HEK293 (cell line): ENCODE results near the gene LAD1.

Experiments
- KLF1 ChIP-seq: fragments of 450-650 bp; formaldehyde crosslinking; IDR thresholded peaks from 2 replicates; pipeline ENCODE4 v1.5.1; 2016; ENCODE audit warnings: missing biosample characterization, missing genetic modification characterization
- YY1 ChIP-seq: fragments of 450-650 bp; formaldehyde crosslinking; IDR thresholded peaks from 2 replicates; pipeline ENCODE4 v1.5.1; 2018; ENCODE audit warnings: missing biosample characterization, missing genetic modification characterization
- ZNF140 ChIP-seq: fragments of 450-650 bp; formaldehyde crosslinking; IDR thresholded peaks from 2 replicates; pipeline ENCODE4 v1.5.1; 2016; ENCODE audit warnings: missing biosample characterization, missing genetic modification characterization
- ZNF311 ChIP-seq: fragments of 450-650 bp; formaldehyde crosslinking; IDR thresholded peaks from 2 replicates; pipeline ENCODE4 v1.5.1; 2017; ENCODE audit warnings: missing biosample characterization, missing genetic modification characterization, borderline replicate concordance
- ZNF560 ChIP-seq: fragments of 450-650 bp; formaldehyde crosslinking; IDR thresholded peaks from 2 replicates; pipeline ENCODE4 v1.5.1; 2017; ENCODE audit warnings: missing biosample characterization, missing genetic modification characterization, borderline replicate concordance
- ZNF610 ChIP-seq: fragments of 450-650 bp; formaldehyde crosslinking; IDR thresholded peaks from 2 replicates; pipeline ENCODE4 v1.5.1; 2016; ENCODE audit warnings: missing biosample characterization, missing genetic modification characterization, borderline replicate concordance
- TF ChIP-seq, protein P1 (sequence below): fragments of 450-650 bp; formaldehyde crosslinking; IDR thresholded peaks from 2 replicates; pipeline ENCODE4 v1.5.1; 2016; ENCODE audit warnings: missing biosample characterization, missing genetic modification characterization
- TF ChIP-seq, protein P2 (sequence below): fragments of 450-650 bp; formaldehyde crosslinking; IDR thresholded peaks from 2 replicates; pipeline ENCODE4 v1.5.1; 2016; ENCODE audit warnings: missing biosample characterization, missing genetic modification characterization

DNA sequence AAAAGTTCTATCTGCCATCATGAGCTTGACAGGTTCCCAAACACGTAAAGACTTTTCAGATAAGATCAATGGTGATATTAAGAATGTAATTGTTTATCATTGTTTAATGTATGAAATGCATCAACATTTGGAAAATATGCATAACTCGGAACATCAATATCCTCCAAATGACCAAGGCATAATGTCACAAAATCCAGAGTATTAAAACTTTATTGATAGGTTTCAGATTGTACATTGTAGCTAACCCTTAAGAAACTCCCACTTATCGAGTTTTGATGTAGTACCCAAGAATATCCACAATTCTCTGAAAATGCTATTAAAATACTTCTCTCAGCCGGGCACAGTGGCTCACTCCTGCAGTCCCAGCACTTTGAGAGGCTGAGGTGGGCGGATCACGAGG is 34.5 kb upstream of the LAD1 start:
- TF ChIP-seq, protein P1, sequence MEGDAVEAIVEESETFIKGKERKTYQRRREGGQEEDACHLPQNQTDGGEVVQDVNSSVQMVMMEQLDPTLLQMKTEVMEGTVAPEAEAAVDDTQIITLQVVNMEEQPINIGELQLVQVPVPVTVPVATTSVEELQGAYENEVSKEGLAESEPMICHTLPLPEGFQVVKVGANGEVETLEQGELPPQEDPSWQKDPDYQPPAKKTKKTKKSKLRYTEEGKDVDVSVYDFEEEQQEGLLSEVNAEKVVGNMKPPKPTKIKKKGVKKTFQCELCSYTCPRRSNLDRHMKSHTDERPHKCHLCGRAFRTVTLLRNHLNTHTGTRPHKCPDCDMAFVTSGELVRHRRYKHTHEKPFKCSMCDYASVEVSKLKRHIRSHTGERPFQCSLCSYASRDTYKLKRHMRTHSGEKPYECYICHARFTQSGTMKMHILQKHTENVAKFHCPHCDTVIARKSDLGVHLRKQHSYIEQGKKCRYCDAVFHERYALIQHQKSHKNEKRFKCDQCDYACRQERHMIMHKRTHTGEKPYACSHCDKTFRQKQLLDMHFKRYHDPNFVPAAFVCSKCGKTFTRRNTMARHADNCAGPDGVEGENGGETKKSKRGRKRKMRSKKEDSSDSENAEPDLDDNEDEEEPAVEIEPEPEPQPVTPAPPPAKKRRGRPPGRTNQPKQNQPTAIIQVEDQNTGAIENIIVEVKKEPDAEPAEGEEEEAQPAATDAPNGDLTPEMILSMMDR (tag by site-specific recombination): no peak
- TF ChIP-seq ZNF610 (tag by site-specific recombination): no peak
- TF ChIP-seq YY1 (tag by site-specific recombination): no peak
- no peak for TF ChIP-seq ZNF140 (tag by site-specific recombination)
- no peak for TF ChIP-seq ZNF311 (tag by site-specific recombination)
- TF ChIP-seq KLF1 (tag by site-specific recombination): no peak
- TF ChIP-seq, protein P2, sequence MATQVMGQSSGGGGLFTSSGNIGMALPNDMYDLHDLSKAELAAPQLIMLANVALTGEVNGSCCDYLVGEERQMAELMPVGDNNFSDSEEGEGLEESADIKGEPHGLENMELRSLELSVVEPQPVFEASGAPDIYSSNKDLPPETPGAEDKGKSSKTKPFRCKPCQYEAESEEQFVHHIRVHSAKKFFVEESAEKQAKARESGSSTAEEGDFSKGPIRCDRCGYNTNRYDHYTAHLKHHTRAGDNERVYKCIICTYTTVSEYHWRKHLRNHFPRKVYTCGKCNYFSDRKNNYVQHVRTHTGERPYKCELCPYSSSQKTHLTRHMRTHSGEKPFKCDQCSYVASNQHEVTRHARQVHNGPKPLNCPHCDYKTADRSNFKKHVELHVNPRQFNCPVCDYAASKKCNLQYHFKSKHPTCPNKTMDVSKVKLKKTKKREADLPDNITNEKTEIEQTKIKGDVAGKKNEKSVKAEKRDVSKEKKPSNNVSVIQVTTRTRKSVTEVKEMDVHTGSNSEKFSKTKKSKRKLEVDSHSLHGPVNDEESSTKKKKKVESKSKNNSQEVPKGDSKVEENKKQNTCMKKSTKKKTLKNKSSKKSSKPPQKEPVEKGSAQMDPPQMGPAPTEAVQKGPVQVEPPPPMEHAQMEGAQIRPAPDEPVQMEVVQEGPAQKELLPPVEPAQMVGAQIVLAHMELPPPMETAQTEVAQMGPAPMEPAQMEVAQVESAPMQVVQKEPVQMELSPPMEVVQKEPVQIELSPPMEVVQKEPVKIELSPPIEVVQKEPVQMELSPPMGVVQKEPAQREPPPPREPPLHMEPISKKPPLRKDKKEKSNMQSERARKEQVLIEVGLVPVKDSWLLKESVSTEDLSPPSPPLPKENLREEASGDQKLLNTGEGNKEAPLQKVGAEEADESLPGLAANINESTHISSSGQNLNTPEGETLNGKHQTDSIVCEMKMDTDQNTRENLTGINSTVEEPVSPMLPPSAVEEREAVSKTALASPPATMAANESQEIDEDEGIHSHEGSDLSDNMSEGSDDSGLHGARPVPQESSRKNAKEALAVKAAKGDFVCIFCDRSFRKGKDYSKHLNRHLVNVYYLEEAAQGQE (tag by site-specific recombination): no peak
- no peak for TF ChIP-seq ZNF560 (tag by site-specific recombination)
